SK-N-SH treated with all-trans-retinoic acid at 6 μM for 48 hours (cell line): Measurements from ENCODE around the gene ARID4B.

Source experiments
- ATAC-seq: fragments of 200-7000 bp; cut with Tn5 transposase; 3 replicates; pipeline ENCODE4 v1.9.1; 2020; ENCODE audit warnings: mild to moderate bottlenecking, moderate library complexity
- ARNTL ChIP-seq: fragments of 450-650 bp; formaldehyde crosslinking; IDR thresholded peaks from 2 replicates; pipeline ENCODE4 v1.5.0; 2020; ENCODE audit warnings: low read depth, mild to moderate bottlenecking, moderate library complexity, borderline replicate concordance
- BACH2 ChIP-seq: fragments of 250-450 bp; sonication (Bioruptor Pico); IDR thresholded peaks from 2 replicates; pipeline ENCODE4 v1.9.0; 2021; ENCODE audit warnings: mild to moderate bottlenecking, borderline replicate concordance
- CSDC2 ChIP-seq: fragments of 250-450 bp; sonication (Bioruptor Pico); IDR thresholded peaks from 2 replicates; pipeline ENCODE4 v1.5.0; 2020; ENCODE audit warnings: mild to moderate bottlenecking, moderate library complexity
- ESRRG ChIP-seq: fragments of 250-450 bp; sonication (Bioruptor Pico); IDR thresholded peaks from 2 replicates; pipeline ENCODE4 v1.6.1; 2021; ENCODE audit warnings: mild to moderate bottlenecking
- GLIS3 ChIP-seq: fragments of 250-450 bp; sonication (Bioruptor Pico); IDR thresholded peaks from 2 replicates; pipeline ENCODE4 v1.5.0; 2020; ENCODE audit warnings: mild to moderate bottlenecking, moderate library complexity
- ISL1 ChIP-seq: fragments of 250-450 bp; sonication (Bioruptor Pico); IDR thresholded peaks from 2 replicates; pipeline ENCODE4 v2.1.2; 2022; ENCODE audit warnings: mild to moderate bottlenecking, moderate library complexity
- OSR1 ChIP-seq: fragments of 250-450 bp; sonication (Bioruptor Pico); IDR thresholded peaks from 2 replicates; pipeline ENCODE4 v1.8.0; 2022; ENCODE audit warnings: moderate library complexity, mild to moderate bottlenecking, inconsistent platforms
- PPARA ChIP-seq: fragments of 250-450 bp; sonication (Bioruptor Pico); IDR thresholded peaks from 2 replicates; pipeline ENCODE4 v1.5.0; 2020; ENCODE audit warnings: mild to moderate bottlenecking, borderline replicate concordance
- RARB ChIP-seq: fragments of 250-450 bp; sonication (Bioruptor Pico); IDR thresholded peaks from 2 replicates; pipeline ENCODE4 v1.8.0; 2021; ENCODE audit warnings: mild to moderate bottlenecking, moderate library complexity
- SNAI2 ChIP-seq: fragments of 250-450 bp; sonication (Bioruptor Pico); IDR thresholded peaks from 2 replicates; pipeline ENCODE4 v1.5.0; 2020; ENCODE audit warnings: mild to moderate bottlenecking, moderate library complexity
- TCF4 ChIP-seq: fragments of 250-450 bp; sonication (Bioruptor Pico); IDR thresholded peaks from 2 replicates; pipeline ENCODE4 v1.8.0; 2021; ENCODE audit warnings: mild to moderate bottlenecking, moderate library complexity, borderline replicate concordance
- TOX ChIP-seq: fragments of 250-450 bp; sonication (Bioruptor Pico); IDR thresholded peaks from 2 replicates; pipeline ENCODE4 v1.8.0; 2021; ENCODE audit warnings: mild to moderate bottlenecking, moderate library complexity, borderline replicate concordance
- ZC3H10 ChIP-seq: fragments of 250-450 bp; sonication (Bioruptor Pico); IDR thresholded peaks from 2 replicates; pipeline ENCODE4 v1.5.1; 2021; ENCODE audit warnings: mild to moderate bottlenecking, moderate library complexity
- ZFP3 ChIP-seq: fragments of 250-450 bp; sonication (Bioruptor Pico); IDR thresholded peaks from 2 replicates; pipeline ENCODE4 v1.5.0; 2020; ENCODE audit warnings: mild to moderate bottlenecking, moderate library complexity
- ZFP30 ChIP-seq: fragments of 450-650 bp; formaldehyde crosslinking; IDR thresholded peaks from 2 replicates; pipeline ENCODE4 v1.5.0; 2022; ENCODE audit warnings: mild to moderate bottlenecking, moderate library complexity
- ZNF565 ChIP-seq: fragments of 450-650 bp; formaldehyde crosslinking; conservative IDR thresholded peaks from 2 replicates; pipeline ENCODE4 v1.5.0; 2020; ENCODE audit warnings: low read depth, mild to moderate bottlenecking, moderate library complexity
- ZNF70 ChIP-seq: fragments of 450-650 bp; formaldehyde crosslinking; IDR thresholded peaks from 2 replicates; pipeline ENCODE4 v1.5.0; 2020; ENCODE audit warnings: mild to moderate bottlenecking, moderate library complexity
- ZNF8 ChIP-seq: fragments of 450-650 bp; formaldehyde crosslinking; IDR thresholded peaks from 2 replicates; pipeline ENCODE4 v1.5.0; 2020; ENCODE audit warnings: mild to moderate bottlenecking, moderate library complexity
- TF ChIP-seq, protein P1 (sequence below): fragments of 250-450 bp; sonication (Bioruptor Pico); IDR thresholded peaks from 2 replicates; pipeline ENCODE4 v1.8.0; 2020; ENCODE audit warnings: mild to moderate bottlenecking, moderate library complexity, borderline replicate concordance
- TF ChIP-seq, protein P2 (sequence below): fragments of 250-450 bp; sonication (Bioruptor Pico); IDR thresholded peaks from 2 replicates; pipeline ENCODE4 v1.8.0; 2021; ENCODE audit warnings: low read depth, mild to moderate bottlenecking, moderate library complexity, borderline replicate concordance
- TF ChIP-seq, protein P3 (sequence below): fragments of 250-450 bp; sonication (Bioruptor Pico); IDR thresholded peaks from 2 replicates; pipeline ENCODE4 v1.5.1; 2020; ENCODE audit warnings: low read depth, mild to moderate bottlenecking, moderate library complexity
- TF ChIP-seq, protein P4 (sequence below): fragments of 250-450 bp; sonication (Bioruptor Pico); IDR thresholded peaks from 2 replicates; pipeline ENCODE4 v1.5.1; 2021; ENCODE audit warnings: mild to moderate bottlenecking, moderate library complexity

ARID4B gene

DNA sequence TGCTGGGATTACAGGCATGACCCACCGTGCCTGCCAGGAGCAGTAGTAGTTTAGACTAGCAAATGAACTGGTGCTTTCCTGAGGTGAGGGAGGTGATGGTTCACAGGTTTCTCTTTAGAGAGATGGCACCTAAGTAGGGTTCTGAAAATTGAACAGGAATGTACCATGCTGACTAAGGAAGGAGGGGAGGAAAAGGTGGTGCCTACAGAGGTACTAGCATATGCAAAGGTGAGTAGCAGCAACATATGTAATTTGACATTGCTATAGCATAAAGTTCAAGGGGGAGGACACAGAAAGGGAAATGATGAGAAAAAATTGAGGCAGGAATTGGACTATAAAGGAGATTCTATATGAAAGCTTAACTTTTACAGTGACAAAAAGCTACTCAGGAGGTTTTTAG is 101.0 kb downstream of the ARID4B start:
- TF ChIP-seq OSR1 (no peak), ZNF8 (no peak), ZNF70 (no peak), ARNTL (CRISPR knock-in tag) (no peak), BACH2 (CRISPR knock-in tag) (no peak), SNAI2 (no peak), CSDC2 (no peak), PPARA (CRISPR knock-in tag) (no peak), ISL1 (CRISPR knock-in tag) (no peak), ZC3H10 (CRISPR knock-in tag) (no peak), RARB (CRISPR knock-in tag) (no peak), ESRRG (CRISPR knock-in tag) (no peak), TOX (no peak), GLIS3 (CRISPR knock-in tag) (no peak), TCF4 (no peak), ZFP3 (CRISPR knock-in tag) (no peak), ZFP30 (no peak)
- TF ChIP-seq, protein P1, sequence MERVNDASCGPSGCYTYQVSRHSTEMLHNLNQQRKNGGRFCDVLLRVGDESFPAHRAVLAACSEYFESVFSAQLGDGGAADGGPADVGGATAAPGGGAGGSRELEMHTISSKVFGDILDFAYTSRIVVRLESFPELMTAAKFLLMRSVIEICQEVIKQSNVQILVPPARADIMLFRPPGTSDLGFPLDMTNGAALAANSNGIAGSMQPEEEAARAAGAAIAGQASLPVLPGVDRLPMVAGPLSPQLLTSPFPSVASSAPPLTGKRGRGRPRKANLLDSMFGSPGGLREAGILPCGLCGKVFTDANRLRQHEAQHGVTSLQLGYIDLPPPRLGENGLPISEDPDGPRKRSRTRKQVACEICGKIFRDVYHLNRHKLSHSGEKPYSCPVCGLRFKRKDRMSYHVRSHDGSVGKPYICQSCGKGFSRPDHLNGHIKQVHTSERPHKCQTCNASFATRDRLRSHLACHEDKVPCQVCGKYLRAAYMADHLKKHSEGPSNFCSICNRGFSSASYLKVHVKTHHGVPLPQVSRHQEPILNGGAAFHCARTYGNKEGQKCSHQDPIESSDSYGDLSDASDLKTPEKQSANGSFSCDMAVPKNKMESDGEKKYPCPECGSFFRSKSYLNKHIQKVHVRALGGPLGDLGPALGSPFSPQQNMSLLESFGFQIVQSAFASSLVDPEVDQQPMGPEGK, result no peak
- TF ChIP-seq, protein P2, sequence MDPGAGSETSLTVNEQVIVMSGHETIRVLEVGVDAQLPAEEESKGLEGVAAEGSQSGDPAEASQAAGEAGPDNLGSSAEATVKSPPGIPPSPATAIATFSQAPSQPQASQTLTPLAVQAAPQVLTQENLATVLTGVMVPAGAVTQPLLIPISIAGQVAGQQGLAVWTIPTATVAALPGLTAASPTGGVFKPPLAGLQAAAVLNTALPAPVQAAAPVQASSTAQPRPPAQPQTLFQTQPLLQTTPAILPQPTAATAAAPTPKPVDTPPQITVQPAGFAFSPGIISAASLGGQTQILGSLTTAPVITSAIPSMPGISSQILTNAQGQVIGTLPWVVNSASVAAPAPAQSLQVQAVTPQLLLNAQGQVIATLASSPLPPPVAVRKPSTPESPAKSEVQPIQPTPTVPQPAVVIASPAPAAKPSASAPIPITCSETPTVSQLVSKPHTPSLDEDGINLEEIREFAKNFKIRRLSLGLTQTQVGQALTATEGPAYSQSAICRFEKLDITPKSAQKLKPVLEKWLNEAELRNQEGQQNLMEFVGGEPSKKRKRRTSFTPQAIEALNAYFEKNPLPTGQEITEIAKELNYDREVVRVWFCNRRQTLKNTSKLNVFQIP (CRISPR knock-in tag), result no peak
- TF ChIP-seq, protein P3, sequence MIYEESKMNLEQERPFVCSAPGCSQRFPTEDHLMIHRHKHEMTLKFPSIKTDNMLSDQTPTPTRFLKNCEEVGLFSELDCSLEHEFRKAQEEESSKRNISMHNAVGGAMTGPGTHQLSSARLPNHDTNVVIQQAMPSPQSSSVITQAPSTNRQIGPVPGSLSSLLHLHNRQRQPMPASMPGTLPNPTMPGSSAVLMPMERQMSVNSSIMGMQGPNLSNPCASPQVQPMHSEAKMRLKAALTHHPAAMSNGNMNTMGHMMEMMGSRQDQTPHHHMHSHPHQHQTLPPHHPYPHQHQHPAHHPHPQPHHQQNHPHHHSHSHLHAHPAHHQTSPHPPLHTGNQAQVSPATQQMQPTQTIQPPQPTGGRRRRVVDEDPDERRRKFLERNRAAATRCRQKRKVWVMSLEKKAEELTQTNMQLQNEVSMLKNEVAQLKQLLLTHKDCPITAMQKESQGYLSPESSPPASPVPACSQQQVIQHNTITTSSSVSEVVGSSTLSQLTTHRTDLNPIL (CRISPR knock-in tag), result no peak
- no peak for ATAC-seq

DNA sequence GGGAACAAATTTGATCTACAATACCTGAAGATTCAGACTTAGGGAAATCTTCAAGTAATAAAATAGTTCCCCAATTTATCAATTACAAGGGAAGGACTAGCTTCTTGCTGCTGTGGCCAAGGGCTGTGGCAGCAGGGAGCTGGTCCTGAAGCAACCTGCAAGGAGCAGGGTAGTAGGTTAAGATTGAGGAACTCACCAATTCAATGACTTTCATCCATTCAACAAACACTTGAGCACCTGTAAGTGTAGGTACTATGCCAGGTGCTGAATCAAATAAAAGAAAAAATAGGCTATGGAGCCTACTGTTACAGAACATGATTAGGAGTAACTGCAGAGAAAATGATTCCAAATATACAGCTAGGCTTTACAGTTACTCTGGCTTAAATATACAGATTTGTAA is 102.7 kb downstream of the ARID4B start:
- no peak for ATAC-seq

More for the DNA sequence above, 102.7 kb downstream of the ARID4B start:
- TF ChIP-seq OSR1, result no peak
- no peak for TF ChIP-seq ARNTL (CRISPR knock-in tag)
- TF ChIP-seq ZNF70, result no peak
- TF ChIP-seq, protein P4, sequence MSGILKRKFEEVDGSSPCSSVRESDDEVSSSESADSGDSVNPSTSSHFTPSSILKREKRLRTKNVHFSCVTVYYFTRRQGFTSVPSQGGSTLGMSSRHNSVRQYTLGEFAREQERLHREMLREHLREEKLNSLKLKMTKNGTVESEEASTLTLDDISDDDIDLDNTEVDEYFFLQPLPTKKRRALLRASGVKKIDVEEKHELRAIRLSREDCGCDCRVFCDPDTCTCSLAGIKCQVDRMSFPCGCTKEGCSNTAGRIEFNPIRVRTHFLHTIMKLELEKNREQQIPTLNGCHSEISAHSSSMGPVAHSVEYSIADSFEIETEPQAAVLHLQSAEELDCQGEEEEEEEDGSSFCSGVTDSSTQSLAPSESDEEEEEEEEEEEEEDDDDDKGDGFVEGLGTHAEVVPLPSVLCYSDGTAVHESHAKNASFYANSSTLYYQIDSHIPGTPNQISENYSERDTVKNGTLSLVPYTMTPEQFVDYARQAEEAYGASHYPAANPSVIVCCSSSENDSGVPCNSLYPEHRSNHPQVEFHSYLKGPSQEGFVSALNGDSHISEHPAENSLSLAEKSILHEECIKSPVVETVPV (CRISPR knock-in tag), result no peak
- no peak for TF ChIP-seq RARB (CRISPR knock-in tag)
- no peak for TF ChIP-seq ZFP3 (CRISPR knock-in tag)
- TF ChIP-seq ZC3H10 (CRISPR knock-in tag), result no peak
- no peak for TF ChIP-seq TCF4
- TF ChIP-seq, protein P2 (CRISPR knock-in tag), result no peak
- TF ChIP-seq, protein P1, result no peak
- TF ChIP-seq ISL1 (CRISPR knock-in tag), result no peak
- TF ChIP-seq ZNF565, result no peak
